ENCODE results near the gene CDK5. TPM values are rescaled to one million over a fixed set of nuclear protein-coding genes. Genes with fewer than 3 reads are reported as not detected.
A peak's percentile ranks its signal among the peaks of the same experiment; 100 is the strongest.

CDK5 gene
- 10 to 100 TPM in 1 of 4 donors, 1 to 10 TPM in 3; 3.7 to 10.7 (median 5.9) TPM for total RNA-seq

DNA sequence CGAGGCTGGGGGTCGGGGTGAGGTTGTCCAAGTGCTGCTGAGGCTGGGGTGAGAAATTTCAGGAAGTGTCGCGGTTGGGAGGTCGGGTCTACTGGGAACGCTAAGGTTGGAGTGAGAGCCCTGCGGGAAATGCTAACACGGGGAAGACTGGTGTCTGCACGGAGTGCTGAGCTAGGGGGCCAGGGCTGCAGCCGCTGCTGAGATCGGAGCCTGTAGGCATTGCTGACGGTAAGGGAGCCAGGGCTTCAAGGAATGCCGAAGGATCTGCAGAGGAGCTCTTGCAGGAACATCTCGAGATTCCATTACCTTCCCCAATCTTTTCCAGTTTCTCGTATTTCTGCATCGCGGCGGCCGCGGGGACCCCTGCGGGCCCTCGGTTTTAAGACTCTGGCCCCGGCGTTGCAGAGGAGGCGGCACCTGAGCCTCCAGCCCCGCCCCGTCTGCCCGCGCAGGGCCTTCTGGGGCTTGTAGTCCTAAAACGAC, at the start of gene CDK5:
Gene CDK5 (minus strand): TSS at position 392 of the 483 bp plus-strand sequence. CDS start 49 bp downstream, at position 343.
- no peaks in the 10 kb centered on the region for H3K36me3 ChIP-seq
- TF ChIP-seq POLR2A (IDR thresholded peaks at IDR 0.05) = no peak
- TF ChIP-seq, protein P1, sequence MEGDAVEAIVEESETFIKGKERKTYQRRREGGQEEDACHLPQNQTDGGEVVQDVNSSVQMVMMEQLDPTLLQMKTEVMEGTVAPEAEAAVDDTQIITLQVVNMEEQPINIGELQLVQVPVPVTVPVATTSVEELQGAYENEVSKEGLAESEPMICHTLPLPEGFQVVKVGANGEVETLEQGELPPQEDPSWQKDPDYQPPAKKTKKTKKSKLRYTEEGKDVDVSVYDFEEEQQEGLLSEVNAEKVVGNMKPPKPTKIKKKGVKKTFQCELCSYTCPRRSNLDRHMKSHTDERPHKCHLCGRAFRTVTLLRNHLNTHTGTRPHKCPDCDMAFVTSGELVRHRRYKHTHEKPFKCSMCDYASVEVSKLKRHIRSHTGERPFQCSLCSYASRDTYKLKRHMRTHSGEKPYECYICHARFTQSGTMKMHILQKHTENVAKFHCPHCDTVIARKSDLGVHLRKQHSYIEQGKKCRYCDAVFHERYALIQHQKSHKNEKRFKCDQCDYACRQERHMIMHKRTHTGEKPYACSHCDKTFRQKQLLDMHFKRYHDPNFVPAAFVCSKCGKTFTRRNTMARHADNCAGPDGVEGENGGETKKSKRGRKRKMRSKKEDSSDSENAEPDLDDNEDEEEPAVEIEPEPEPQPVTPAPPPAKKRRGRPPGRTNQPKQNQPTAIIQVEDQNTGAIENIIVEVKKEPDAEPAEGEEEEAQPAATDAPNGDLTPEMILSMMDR (IDR thresholded peaks at IDR 0.05 in 4 of 5, conservative IDR thresholded peaks at IDR 0.05 in 1 of 5) = no peak
- H3K4me1 ChIP-seq = peaks cover 22 to 39% of the 10 kb centered on the region in 2 donors
- peak within 1 kb of the TSS; percentile 71 to 92 (median 86) for H3K4me3 ChIP-seq
- no peaks in the 10 kb centered on the region for H3K27me3 ChIP-seq
- intact Hi-C loops (cut with DNase I; ENCODE audit: low total_unique reads) (loop anchor here (5.0 kb wide), 1 partner anchor 1700 kb away; the partner anchor contains the start of gene ACTR3B), in situ Hi-C loops (cut with MboI; ENCODE audit: low sequenced_read_pairs in 4 of 4) (no loop called here)
- ATAC-seq (peak; percentile 7 to 9), DNase-seq (no peak)
- no peaks in the 10 kb centered on the region for H3K9me3 ChIP-seq
- H3K27ac ChIP-seq = peak within 1 kb of the TSS; percentile 93 to 99 (median 98)

DNA sequence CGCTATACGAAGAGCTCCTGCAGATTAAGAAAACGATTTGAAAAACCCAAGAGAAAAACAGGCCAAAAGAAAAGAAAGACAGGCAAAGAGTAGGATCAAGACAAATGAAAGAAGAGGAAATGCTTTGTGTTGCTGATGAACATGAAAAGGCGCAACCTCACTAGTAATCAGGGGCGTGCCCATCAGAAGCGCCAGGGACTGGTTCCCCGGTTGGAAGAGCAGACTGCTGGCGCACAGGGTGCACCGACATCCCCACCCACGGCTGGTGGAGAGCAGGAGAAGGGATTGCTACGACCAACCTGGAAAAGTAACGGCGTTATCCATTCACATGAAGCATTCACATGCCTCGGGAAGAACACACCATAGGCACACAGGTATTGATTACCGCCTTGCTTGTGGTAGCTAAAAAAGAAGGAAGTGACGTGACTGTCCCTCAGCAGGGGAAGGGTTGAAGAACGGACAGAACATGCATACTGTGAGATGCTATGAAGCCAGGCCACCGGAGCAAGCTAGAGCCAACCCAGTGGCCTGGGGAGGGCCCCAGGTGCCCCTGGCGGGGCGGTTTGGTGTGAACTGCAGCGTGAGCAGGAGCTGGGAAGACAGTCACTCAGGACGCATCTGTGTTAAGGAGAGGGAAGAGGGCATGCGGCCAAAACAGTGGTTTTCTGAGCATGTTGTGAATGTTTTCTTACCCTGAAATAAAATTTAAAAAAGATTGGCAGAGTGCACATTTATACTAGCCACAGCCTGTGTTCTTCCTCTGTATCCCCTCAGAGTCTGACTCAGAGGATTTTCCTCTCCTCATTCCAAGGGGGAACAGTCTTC, 46.9 kb upstream of the CDK5 start:
- Histone ChIP-seq H3K36me3 (no peaks in the 10 kb centered on the region), H3K9me3 (no peaks in the 10 kb centered on the region), H3K4me1 (peaks cover 0 to 10% of the 10 kb centered on the region in 2 donors), H3K27me3 (no peaks in the 10 kb centered on the region), H3K4me3 (no peak overlapping the region), H3K27ac (no peak overlapping the region)
- no peak for TF ChIP-seq POLR2A (IDR thresholded peaks at IDR 0.05)
- TF ChIP-seq, protein P1 (IDR thresholded peaks at IDR 0.05 in 4 of 5, conservative IDR thresholded peaks at IDR 0.05 in 1 of 5) = no peak
- DNase-seq (no peak), ATAC-seq (no peak)
- intact Hi-C loops (cut with DNase I; ENCODE audit: low total_unique reads) (no loop called here), in situ Hi-C loops (cut with MboI; ENCODE audit: low sequenced_read_pairs in 4 of 4) (loop anchor here in 3 of 4 donors (10.0 kb wide), 3 partner anchors 60 to 80 kb away; partner anchors contain the start of genes ABCB8 (in 1 of the 3), ASIC3 (in 1 of the 3) and ATG9B (in 1 of the 3))

DNA sequence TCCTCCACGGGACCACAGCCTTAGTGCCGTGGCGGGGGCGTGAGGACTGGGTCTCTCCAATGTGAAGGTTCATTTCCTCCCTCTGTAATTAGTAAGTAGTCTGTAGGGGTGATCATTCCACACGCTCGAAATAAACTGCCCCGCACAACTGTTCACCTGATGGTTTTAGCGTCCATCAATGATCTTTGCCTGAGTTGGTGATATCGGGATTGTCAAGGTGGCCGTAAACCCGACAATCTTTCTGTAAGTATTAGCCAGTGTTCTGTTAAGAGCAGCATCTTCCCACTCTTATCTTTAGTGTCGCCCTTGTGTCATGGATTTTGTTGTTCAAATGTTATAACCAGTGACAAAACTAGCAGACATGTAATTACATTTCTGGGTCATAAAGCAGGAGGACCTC, 46.3 kb upstream of the CDK5 start:
- DNase-seq (no peak), ATAC-seq (no peak)
- no peak overlapping the region for H3K4me3 ChIP-seq
- intact Hi-C loops (cut with DNase I; ENCODE audit: low total_unique reads) (no loop called here), in situ Hi-C loops (cut with MboI; ENCODE audit: low sequenced_read_pairs in 4 of 4) (loop anchor here in 3 of 4 donors (10.0 kb wide), 3 partner anchors 59 to 79 kb away; partner anchors contain the start of genes ABCB8 (in 1 of the 3), ASIC3 (in 1 of the 3) and ATG9B (in 1 of the 3))
- no peaks in the 10 kb centered on the region for H3K9me3 ChIP-seq
- no peak overlapping the region for H3K27ac ChIP-seq
- H3K27me3 ChIP-seq = no peaks in the 10 kb centered on the region
- no peaks in the 10 kb centered on the region for H3K36me3 ChIP-seq
- no peak for TF ChIP-seq POLR2A (IDR thresholded peaks at IDR 0.05)
- TF ChIP-seq, protein P1 (IDR thresholded peaks at IDR 0.05 in 4 of 5, conservative IDR thresholded peaks at IDR 0.05 in 1 of 5) = no peak
- H3K4me1 ChIP-seq = peaks cover 0 to 13% of the 10 kb centered on the region in 2 donors

DNA sequence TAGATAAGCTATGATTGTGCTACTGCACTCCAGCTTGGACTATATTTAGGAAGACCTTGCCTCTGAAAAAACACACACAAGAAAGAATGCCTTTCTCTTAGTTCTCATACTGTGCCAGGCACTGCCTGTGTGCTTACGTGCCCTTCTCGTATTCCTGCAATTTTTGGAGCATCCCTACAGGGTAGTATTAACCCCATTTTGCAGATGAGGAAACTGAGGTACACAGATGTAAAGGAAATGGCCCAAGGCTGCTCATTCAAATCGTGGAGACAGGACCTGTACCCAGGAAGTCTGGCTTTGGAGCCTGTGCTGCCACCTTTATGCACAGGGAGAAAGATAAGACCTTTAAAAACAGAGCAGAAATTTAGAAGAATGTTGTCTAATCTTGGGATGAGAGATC, 45.3 kb upstream of the CDK5 start:
- in situ Hi-C loops (cut with MboI; ENCODE audit: low sequenced_read_pairs in 4 of 4) (loop anchor here in 3 of 4 donors (10.0 kb wide), 3 partner anchors 58 to 78 kb away; partner anchors contain the start of genes ABCB8 (in 1 of the 3), ASIC3 (in 1 of the 3) and ATG9B (in 1 of the 3)), intact Hi-C loops (cut with DNase I; ENCODE audit: low total_unique reads) (no loop called here)
- Histone ChIP-seq H3K9me3 (no peaks in the 10 kb centered on the region), H3K27me3 (no peaks in the 10 kb centered on the region), H3K27ac (no peak overlapping the region), H3K4me3 (no peak overlapping the region), H3K4me1 (peaks cover 0 to 13% of the 10 kb centered on the region in 2 donors), H3K36me3 (no peaks in the 10 kb centered on the region)
- no peak for ATAC-seq
- no peak for DNase-seq
- TF ChIP-seq POLR2A (IDR thresholded peaks at IDR 0.05) = no peak
- TF ChIP-seq, protein P1 (IDR thresholded peaks at IDR 0.05 in 4 of 5, conservative IDR thresholded peaks at IDR 0.05 in 1 of 5) = no peak
